Right lobe of liver (tissue), 4 donors: ENCODE results near the gene CADM2.

ENCODE experiments used
- CTCF ChIP-seq, 4 donors: fragments of 200-600 bp in 3 of 4; fragments of 450-650 bp in 1 of 4; IDR thresholded peaks; one replicate each; pipeline versions ENCODE4 v1.5.1 to v1.8.0; 2016 to 2022; ENCODE audit warnings: antibody characterized with exemption in 4 of 4, mild to moderate bottlenecking in 2 of 4
- POLR2A ChIP-seq: fragments of 450-650 bp; IDR thresholded peaks from one replicate; pipeline ENCODE4 v1.6.1; 2017; ENCODE audit warnings: antibody characterized with exemption, mild to moderate bottlenecking
- donor health status: DM: no; HTN: no; CAD: no.
- donor health status: DM: no; HTN: no; CAD: no.
- donor health status: DM: no; HTN: yes; CAD: no.

DNA sequence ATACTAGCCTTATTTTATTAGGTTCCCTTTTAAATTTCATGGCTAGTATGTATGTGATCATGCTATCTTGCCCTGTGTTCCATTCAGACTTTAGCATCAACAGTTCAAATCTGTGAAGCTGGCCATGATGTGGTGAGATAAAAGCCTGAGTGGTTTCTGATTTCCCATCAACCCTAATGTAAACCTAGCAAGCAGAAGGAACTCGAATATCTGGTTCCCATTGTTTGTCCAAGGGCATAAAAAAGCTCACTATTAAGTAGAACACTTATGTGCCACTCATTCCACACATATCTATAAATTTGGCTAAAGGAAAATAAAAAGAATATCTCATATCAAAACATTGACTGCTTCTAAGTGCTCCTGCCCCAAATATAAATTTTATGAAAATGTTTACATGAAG lies 311.7 kb downstream of the CADM2 start:
- no peak for TF ChIP-seq CTCF (IDR thresholded peaks at IDR 0.05)
- no peak for TF ChIP-seq POLR2A
